GM12878 (cell line): ENCODE measurements around the gene CCBE1.

ENCODE experiments used
- MYC ChIP-seq: IDR thresholded peaks from 2 replicates; pipeline ENCODE4 v1.6.1; 2011; ENCODE audit warnings: mild to moderate bottlenecking, low read length, moderate library complexity, inconsistent platforms; ENCODE audit not compliant: insufficient read depth, insufficient replicate concordance, insufficient read length, severe bottlenecking
- RAD21 ChIP-seq: IDR thresholded peaks from 2 replicates; pipeline ENCODE4 v1.6.1; 2011; ENCODE audit warnings: mild to moderate bottlenecking, low read depth, low read length, moderate library complexity; ENCODE audit not compliant: insufficient read depth
- TF ChIP-seq, protein P1 (sequence below), 3 experiments: IDR thresholded peaks in 2 of 3; conservative IDR thresholded peaks in 1 of 3; 2 replicates each; pipeline ENCODE4 v1.5.1; 2011; ENCODE audit warnings: low read depth in 3 of 3, low read length in 3 of 3, mild to moderate bottlenecking in 3 of 3, control low read depth in 2 of 3, moderate library complexity in 2 of 3, inconsistent platforms in 1 of 3, mixed read lengths in 1 of 3; ENCODE audit not compliant: control insufficient read depth in 2 of 3, insufficient read depth in 1 of 3; ENCODE audit errors: extremely low read depth in 1 of 3
- TF ChIP-seq, protein P2 (sequence below): IDR thresholded peaks from 2 replicates; pipeline ENCODE4 v1.6.1; 2011; ENCODE audit warnings: borderline replicate concordance, low read depth, mild to moderate bottlenecking, moderate library complexity, mixed read lengths, low read length; ENCODE audit not compliant: insufficient read depth; ENCODE audit errors: extremely low read length

DNA sequence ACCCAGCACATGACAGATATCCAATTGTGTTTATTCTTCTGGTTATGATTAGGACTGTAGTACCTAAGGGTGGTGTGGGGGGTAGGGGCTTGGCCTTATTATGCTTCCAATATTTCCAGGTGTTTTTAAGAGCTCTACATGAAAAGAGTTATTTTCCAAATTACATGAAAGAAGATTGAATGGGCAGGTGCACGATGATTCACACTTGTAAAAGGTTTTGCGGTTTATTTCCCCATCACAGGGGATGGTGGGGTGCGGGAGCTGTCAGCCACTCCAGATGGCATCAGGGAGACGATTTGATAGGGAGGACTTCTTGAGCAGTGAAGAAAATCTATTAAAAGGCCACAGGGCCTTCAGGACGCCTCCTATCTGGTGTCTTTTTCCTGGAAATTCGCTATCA lies 15.1 kb upstream of the CCBE1 start:
- TF ChIP-seq, protein P1, sequence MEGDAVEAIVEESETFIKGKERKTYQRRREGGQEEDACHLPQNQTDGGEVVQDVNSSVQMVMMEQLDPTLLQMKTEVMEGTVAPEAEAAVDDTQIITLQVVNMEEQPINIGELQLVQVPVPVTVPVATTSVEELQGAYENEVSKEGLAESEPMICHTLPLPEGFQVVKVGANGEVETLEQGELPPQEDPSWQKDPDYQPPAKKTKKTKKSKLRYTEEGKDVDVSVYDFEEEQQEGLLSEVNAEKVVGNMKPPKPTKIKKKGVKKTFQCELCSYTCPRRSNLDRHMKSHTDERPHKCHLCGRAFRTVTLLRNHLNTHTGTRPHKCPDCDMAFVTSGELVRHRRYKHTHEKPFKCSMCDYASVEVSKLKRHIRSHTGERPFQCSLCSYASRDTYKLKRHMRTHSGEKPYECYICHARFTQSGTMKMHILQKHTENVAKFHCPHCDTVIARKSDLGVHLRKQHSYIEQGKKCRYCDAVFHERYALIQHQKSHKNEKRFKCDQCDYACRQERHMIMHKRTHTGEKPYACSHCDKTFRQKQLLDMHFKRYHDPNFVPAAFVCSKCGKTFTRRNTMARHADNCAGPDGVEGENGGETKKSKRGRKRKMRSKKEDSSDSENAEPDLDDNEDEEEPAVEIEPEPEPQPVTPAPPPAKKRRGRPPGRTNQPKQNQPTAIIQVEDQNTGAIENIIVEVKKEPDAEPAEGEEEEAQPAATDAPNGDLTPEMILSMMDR (IDR thresholded peaks at IDR 0.05 in 2 of 3, conservative IDR thresholded peaks at IDR 0.05 in 1 of 3; ENCODE audit: control insufficient read depth in 2 of 3, extremely low read depth in 1 of 3, insufficient read depth in 1 of 3, low read depth in 3 of 3, low read length in 3 of 3) = no peak
- TF ChIP-seq MYC = no peak
- TF ChIP-seq, protein P2, sequence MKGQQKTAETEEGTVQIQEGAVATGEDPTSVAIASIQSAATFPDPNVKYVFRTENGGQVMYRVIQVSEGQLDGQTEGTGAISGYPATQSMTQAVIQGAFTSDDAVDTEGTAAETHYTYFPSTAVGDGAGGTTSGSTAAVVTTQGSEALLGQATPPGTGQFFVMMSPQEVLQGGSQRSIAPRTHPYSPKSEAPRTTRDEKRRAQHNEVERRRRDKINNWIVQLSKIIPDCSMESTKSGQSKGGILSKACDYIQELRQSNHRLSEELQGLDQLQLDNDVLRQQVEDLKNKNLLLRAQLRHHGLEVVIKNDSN = no peak
- no peak for TF ChIP-seq RAD21
